Measurements from ENCODE around the gene MACROD2. TPM values are rescaled to one million over a fixed set of nuclear protein-coding genes. Genes with fewer than 3 reads are reported as not detected.

Gene MACROD2
- total RNA-seq, 1 donor from 2014 or later: 0.13 TPM

GRCh38 chr20:14335052-14335451 lies 339.7 kb downstream of the MACROD2 start:
- DNase-seq (ENCODE audit: low read depth in 2 of 2): no peak

GRCh38 chr20:14336686-14337085 lies 341.4 kb downstream of the MACROD2 start:
- no peak for DNase-seq (ENCODE audit: low read depth in 2 of 2)

- peak; percentile 61 to 89 for DNase-seq (ENCODE audit: low read depth in 2 of 2)
Observed at GRCh38 chr20:14337400-14338171, 342.3 kb downstream of the MACROD2 start, which contains the start of gene FLRT3. Gene FLRT3 (minus strand): TSS chr20:14337612. CDS start chr20:14327506, 10,106 bp downstream.

- peak in 1 of 2 donors; percentile 12 for DNase-seq (ENCODE audit: low read depth in 2 of 2)
Observed at GRCh38 chr20:14341801-14342200, 346.5 kb downstream of the MACROD2 start.

- no peak for DNase-seq (ENCODE audit: low read depth in 2 of 2)
Observed at GRCh38 chr20:14342918-14343317, 347.6 kb downstream of the MACROD2 start.

GRCh38 chr20:14343491-14344065 lies 348.3 kb downstream of the MACROD2 start:
- no peak for DNase-seq (ENCODE audit: low read depth in 2 of 2)

- no peak for DNase-seq (ENCODE audit: low read depth in 2 of 2)
Observed at GRCh38 chr20:14344746-14345145, 349.4 kb downstream of the MACROD2 start.

GRCh38 chr20:14355791-14356190 lies 360.5 kb downstream of the MACROD2 start:
- no peak for DNase-seq (ENCODE audit: low read depth in 2 of 2)

- no peak for DNase-seq (ENCODE audit: low read depth in 2 of 2)
Observed at GRCh38 chr20:14360416-14360815, 365.1 kb downstream of the MACROD2 start.

GRCh38 chr20:14361509-14362345 lies 366.4 kb downstream of the MACROD2 start:
- DNase-seq (ENCODE audit: low read depth in 2 of 2): no peak

- DNase-seq (ENCODE audit: low read depth in 2 of 2): no peak
Observed at GRCh38 chr20:14374196-14374595, 378.9 kb downstream of the MACROD2 start.

GRCh38 chr20:14375416-14375985 lies 380.2 kb downstream of the MACROD2 start:
- no peak for DNase-seq (ENCODE audit: low read depth in 2 of 2)

- DNase-seq (ENCODE audit: low read depth in 2 of 2): no peak
Observed at GRCh38 chr20:14378326-14378725, 383.0 kb downstream of the MACROD2 start.

- no peak for DNase-seq (ENCODE audit: low read depth in 2 of 2)
Observed at GRCh38 chr20:14383335-14383734, 388.0 kb downstream of the MACROD2 start.

- no peak for DNase-seq (ENCODE audit: low read depth in 2 of 2)
Observed at GRCh38 chr20:14384416-14385175, 389.3 kb downstream of the MACROD2 start.

GRCh38 chr20:14385176-14385740 lies 389.9 kb downstream of the MACROD2 start:
- no peak for DNase-seq (ENCODE audit: low read depth in 2 of 2)

- DNase-seq (ENCODE audit: low read depth in 2 of 2): no peak
Observed at GRCh38 chr20:14386726-14387125, 391.4 kb downstream of the MACROD2 start.

- no peak for DNase-seq (ENCODE audit: low read depth in 2 of 2)
Observed at GRCh38 chr20:14401479-14402138, 406.3 kb downstream of the MACROD2 start.

- no peak for DNase-seq (ENCODE audit: low read depth in 2 of 2)
Observed at GRCh38 chr20:14404515-14404914, 409.2 kb downstream of the MACROD2 start.

GRCh38 chr20:14406495-14406894 lies 411.2 kb downstream of the MACROD2 start:
- no peak for DNase-seq (ENCODE audit: low read depth in 2 of 2)
